NT2/D1 (cell line): ENCODE results near the gene SNCB.

ENCODE experiments used
- SUZ12 ChIP-seq: IDR thresholded peaks from 2 replicates; pipeline ENCODE4 v1.6.1; 2011; ENCODE audit not compliant: insufficient read length, insufficient read depth; ENCODE audit errors: extremely low read depth
- YY1 ChIP-seq: IDR thresholded peaks from 2 replicates; pipeline ENCODE4 v1.6.1; 2011; ENCODE audit not compliant: insufficient read length, insufficient read depth
- ZNF274 ChIP-seq: IDR thresholded peaks from 2 replicates; pipeline ENCODE4 v1.6.1; 2011; ENCODE audit warnings: mild to moderate bottlenecking, low read depth, low read length

DNA sequence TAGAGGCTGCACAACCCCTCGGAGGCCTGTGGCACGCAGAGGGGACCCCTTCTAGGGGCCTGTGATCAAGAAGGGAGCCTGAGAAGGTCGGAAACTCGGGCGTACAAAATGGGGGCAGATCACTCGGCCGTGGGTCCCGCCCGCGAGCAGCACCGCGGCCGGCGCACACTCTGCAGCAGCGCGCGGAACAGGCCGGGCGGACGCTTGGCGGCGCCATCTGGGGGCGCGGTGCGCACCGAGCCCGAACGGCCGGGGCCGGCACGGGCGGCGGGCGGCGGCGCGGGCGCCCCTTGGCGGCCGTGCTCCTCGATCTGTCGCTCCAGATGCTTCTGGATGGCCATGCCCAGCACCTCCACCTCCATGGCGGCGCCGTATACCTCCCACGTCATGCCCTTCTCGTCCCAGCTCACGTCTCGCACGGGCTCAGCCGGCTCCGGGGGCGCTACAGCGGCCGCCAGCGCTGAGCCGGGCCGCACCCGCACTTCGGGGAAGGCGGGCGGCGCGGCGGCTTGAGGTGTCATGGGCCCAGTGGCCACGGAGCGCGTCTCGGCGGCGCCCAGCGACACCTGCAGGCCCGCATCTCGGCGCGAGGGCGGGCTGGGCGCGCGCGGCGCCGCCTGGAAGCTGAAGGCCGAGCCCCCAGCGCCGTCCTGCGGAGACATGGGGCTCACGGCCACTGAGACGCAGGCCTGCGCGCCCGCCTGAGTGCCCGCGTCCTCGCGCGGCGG is 33.5 kb downstream of the SNCB start:
- TF ChIP-seq SUZ12 (no peak), ZNF274 (no peak), YY1 (no peak)
